GM19455 (cell line): ENCODE results near the gene KRTAP4-4.
"Not testable (repeated sequence)": the region's sequence is repeated elsewhere in the genome, so short reads cannot be mapped to it uniquely, and the experiment has no call there.

ENCODE experiments used
- ATAC-seq: cut with Tn5 transposase; IDR thresholded peaks from one replicate; pipeline ENCODE4 v1.9.1; 2021; ENCODE audit not compliant: unreplicated experiment

The KRTAP4-4 gene

DNA sequence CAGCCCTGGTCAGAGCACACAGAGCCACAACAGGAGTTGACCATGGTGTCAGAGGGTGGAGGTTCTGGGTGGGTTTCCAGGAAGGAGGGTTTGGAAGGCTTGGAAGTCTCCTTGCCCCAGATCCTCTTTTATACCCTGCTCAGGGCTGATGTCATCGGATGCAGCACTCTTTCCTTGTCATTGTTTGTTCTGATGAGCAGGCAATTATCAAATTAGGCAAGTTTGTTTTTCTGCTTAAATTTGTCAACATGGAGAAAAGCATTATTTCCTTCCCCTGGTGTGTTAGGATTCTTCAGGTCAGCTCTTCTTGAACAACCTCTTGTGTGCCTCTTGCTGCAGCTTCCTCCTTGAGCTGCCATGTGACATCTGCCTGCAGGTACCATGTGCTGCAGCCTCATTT is at the start of gene KRTAP4-4:
Gene KRTAP4-4, minus strand, starts transcription at position 101 of the 400 bp plus-strand sequence. Its CDS starts 57 bp downstream, at position 44.
- no peak for ATAC-seq

DNA sequence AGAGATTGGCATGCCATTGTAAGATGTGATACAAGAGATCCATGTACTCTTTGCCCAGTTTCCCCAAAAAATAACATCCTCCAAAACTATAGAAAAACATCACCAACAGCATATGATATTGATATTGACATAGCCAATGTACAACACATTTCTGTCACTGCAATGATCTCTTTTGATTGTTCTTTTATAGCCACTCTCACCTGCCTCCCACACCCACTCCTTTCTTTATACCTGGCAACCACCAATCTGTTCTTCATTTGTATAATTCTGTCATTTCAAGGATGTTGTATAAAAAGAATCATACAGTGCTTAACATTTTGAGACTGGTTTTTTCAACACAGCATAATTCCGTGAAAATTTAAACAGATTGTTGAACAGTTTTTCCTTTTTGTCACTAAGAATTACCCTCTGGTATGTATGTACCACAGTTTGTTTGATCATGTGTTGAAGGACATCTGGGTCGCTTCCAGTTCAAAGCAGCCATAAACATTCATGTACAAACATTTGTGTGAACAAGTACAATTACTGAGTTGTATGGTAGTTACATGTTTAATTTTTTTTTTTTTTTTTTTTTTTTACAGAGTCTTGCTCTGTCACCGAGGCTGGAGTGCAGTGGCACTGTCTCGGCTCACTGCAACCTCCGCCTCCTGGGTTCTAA is 39.0 kb upstream of the KRTAP4-4 start:
- no peak for ATAC-seq

DNA sequence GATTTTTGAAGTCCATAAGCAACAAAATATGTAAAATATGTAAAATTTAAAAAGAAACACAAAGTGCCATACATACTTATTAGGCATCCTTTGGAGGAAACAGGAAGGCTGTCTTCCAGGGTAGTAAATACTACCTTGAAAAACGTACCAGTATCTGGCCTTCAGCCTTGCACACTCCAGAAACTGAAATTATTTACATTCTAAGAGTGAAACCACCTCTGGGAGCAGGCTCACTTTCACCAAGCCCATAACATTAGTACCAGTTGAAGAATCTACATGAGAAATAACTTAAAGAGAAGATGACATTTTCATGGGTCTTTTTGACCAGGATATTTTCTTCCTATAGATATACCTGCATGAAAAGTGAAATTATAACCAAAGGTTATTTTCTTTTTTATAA is 35.5 kb upstream of the KRTAP4-4 start:
- ATAC-seq = no peak

DNA sequence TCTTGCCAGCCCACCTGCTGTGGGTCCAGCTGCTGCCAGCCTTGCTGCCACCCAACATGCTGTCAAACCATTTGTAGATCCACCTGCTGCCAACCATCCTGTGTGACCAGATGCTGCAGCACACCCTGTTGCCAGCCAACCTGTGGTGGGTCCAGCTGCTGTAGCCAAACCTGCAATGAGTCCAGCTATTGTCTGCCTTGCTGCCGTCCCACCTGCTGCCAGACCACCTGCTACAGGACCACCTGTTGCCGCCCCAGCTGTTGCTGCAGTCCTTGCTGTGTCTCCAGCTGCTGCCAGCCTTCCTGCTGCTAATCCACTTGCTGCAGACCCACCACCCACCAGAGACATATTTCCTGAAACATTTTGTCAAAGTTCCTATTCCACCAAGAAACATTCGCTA is 29.8 kb upstream of the KRTAP4-4 start:
- ATAC-seq = no peak

DNA sequence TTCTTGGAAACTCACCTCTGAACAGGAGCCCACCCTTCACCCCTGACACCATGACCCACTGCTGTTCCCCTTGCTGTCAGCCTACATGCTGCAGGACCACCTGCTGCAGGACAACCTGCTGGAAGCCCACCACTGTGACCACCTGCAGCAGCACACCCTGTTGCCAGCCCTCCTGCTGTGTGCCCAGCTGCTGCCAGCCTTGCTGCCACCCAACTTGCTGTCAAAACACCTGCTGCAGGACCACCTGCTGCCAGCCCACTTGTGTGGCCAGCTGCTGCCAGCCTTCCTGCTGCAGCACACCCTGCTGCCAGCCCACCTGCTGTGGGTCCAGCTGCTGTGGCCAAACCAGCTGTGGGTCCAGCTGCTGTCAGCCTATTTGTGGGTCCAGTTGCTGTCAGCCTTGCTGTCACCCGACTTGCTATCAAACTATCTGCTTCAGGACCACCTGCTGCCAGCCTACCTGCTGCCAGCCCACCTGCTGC is 29.3 kb upstream of the KRTAP4-4 start, which contains the start of gene KRTAP9-1:
Gene KRTAP9-1, plus strand, starts transcription at position 51 of the 482 bp plus-strand sequence. Its CDS starts 0 bp downstream, at position 51.
- not testable (repeated sequence) for ATAC-seq

DNA sequence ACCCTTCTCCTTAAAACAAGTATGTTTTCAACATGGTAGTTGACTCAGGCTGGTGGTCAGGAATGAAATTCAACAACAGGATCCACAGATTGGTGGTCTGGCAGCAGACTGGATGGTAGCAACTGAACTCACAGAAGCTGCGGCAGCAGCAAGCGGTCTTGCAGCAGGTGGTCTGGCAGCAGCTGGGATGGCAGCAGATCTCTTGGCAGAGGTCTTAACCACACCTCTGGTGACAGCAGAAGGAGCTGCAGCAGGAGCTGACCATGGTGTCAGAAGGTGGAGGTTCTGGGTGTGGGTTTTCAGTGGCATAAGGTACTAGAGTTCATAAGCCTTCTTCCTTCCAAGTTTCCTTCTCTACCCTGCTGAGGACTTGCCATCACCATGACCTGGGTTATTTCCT is 26.3 kb upstream of the KRTAP4-4 start:
- ATAC-seq = no peak

DNA sequence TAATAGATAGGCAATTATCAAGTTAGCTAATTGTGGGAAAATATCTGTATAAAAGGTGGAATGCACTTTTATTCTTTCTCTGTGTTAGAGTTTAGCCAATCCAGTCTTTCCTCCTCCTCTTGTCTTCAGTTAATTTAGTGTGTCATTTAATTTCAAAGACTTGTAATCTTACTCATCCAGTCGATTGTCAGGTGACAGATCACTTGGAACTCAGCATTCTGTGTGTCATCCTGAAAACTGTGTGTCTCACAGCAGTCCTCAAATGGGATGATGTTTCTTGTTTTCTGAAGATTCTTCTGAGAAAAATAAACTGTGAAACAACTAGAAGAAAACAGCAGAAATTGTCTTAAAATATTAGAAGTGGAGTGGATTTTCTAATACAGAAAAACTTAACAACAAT is 24.5 kb upstream of the KRTAP4-4 start:
- ATAC-seq = no peak

DNA sequence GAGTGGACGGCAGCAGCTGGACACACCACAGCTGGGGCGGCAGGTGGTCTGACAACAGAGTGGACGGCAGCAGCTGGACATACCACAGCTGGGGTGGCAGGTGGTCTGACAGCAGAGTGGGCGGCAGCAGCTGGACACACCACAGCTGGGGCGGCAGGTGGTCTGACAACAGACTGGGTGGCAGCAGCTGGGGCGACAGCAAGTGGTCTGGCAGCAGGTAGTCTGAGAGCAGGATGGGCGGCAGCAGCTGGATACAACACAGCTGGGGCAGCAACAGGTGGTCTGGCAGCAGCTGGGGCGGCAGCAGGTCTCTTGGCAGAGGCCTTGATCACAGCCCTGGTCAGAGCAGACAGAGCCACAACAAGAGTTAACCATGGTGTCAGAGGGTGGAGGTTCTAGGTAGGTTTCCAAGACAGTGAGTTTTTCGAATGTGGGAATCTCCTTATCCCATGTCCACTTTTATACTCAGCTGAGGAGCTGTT is 24.0 kb upstream of the KRTAP4-4 start, which contains the start of gene KRTAP4-1:
Gene KRTAP4-1, minus strand, starts transcription at position 432 of the 482 bp plus-strand sequence. Its CDS starts 57 bp downstream, at position 375.
- no peak for ATAC-seq

DNA sequence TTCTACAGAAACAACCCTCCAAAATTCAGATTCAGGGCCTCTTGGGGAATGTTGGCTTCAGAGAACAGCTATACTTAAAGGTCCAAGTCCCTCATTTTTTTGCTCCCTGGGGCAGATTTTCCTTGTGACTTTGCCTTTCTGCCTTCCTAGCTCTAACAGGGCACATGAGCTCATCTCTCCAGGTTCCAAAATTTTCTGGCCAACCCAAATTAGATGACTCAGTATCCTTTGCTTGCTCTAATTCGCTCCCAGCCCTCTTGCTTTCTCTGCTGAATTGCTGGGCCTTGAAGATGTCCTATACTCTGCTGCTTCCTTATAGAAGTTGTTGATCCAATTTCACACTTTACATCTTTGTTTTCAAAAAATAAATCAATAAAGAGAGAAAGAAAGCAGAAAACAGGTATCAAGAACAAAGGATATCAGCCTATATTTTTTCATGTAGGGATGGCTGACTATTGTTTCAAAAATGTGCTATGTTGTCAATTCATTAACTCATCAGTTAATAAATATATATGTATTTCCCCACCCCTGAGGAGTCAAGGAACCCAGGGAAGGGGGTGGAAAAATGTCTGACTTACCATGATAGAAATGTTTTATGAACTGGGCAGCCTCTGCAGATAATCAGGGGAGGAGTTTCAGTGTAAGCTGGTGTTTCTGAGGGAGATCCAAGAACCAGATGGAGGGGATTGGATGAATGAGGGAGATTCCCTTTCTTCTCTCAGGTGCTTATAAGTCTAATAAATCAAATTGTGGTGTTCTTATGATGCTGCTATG is 18.5 kb upstream of the KRTAP4-4 start:
- no peak for ATAC-seq

DNA sequence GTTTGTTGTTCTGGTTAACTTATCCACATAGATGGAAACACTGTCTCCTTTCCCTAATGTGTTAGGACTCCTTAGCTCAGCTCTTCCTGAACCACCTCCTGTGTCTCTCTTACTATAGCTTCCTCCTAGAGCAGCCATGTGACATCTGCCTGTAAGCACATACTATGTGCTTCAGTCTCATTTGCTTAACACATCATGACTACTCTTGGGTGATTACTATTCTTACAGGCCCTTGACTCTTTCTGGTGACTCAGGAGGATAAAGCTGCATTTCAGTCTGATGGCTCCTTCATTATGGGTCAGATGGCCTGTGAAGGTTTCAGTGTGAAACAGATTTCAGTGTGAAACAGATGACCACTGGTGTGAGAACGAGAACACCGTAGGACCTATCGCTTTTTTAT is 17.8 kb upstream of the KRTAP4-4 start:
- no peak for ATAC-seq

DNA sequence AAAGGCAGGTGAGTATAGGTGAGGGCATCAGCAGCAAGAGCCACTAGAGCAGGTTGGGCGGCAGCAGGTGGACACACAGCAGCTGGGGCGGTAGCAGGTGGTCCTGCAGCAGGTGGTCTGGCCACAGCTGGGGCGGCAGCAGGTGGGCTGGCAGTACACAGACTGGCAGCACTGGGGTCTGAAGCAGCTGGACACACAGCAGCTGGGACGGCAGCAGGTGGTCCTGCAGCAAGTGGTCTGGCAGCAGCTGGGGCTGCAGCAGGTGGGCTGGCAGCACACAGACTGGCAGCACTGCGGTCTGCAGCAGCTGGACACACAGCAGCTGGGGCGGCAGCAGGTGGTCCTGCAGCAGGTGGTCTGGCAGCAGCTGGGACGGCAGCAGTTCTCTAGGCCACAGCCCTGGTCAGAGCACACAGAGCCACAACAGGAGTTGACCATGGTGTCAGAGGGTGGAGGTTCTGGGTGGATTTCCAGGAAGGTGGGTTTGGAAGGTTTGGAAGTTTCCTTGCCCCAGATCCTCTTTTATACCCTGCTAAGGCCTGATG is 17.3 kb upstream of the KRTAP4-4 start, which contains the start of gene KRTAP4-2:
Gene KRTAP4-2, minus strand, starts transcription at position 495 of the 545 bp plus-strand sequence. Its CDS starts 57 bp downstream, at position 438.
- ATAC-seq = no peak

DNA sequence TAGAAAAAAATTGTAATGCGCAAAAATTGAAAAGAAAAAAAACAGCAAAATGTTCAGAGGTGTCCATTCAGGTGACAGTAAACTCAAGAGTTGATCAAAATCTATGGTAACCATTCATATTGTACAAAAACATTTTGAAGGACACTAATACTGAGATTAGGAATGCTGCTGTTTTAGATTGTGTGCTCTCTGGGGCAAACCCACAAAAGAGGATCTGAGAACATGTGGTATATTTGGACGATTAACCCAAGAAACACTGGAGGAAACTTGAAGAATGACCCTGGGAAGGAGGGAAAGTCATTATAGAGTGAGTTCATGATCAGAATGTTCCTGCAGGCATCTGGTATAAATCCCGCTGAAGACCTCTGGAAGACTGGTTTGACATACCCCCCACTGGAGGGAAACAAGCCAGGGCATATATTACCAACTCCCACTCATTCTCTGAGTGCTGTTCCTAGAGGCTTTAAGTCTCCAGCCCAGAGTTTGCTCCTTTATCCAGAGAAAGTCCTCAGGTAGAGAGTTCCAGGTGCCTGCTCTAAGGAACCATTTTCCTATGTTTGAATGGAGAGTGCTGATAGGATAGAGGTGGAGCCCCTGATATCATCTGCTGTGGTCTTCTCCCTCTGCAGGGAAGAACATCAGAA is 16.3 kb upstream of the KRTAP4-4 start:
- no peak for ATAC-seq

DNA sequence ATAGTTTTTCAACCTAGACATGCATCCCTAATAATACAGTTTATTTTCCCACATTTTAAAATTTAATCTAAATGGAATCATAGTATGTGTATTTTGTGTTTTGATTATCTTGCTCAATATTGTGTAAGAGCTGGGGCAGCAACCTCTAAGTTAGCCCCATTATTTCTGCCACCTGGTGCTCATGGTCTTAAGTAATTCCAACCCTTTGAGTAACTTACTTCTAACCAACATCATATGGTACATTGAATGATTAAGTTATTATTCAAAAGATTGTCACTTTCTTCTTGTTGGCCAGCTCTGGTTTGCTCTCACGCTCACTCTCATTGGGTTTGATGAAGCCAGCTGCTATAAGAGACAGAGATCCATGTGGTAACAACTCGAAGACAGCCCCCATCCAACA is 11.3 kb upstream of the KRTAP4-4 start:
- no peak for ATAC-seq

DNA sequence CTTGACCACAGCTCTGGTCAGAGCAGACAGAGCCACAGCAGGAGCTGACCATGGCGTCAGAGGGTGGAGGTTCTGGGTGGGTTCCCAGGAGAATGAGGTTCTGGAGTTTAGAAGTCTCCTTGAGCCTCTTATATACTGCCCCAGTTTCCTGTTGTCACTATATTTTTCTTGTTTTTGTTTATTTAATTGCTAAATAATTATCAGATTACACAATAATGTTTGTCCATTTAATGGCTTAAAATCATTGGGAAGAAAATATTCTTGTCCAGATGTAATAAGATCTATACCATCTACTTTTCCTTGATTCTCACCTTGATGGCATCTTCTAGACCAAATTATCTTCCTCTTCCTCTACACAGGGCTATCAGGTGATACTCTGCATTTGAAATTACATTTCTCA is 7.6 kb upstream of the KRTAP4-4 start, which contains the start of gene KRTAP4-3:
Gene KRTAP4-3, minus strand, starts transcription at position 101 of the 400 bp plus-strand sequence. Its CDS starts 49 bp downstream, at position 52.
- no peak for ATAC-seq

DNA sequence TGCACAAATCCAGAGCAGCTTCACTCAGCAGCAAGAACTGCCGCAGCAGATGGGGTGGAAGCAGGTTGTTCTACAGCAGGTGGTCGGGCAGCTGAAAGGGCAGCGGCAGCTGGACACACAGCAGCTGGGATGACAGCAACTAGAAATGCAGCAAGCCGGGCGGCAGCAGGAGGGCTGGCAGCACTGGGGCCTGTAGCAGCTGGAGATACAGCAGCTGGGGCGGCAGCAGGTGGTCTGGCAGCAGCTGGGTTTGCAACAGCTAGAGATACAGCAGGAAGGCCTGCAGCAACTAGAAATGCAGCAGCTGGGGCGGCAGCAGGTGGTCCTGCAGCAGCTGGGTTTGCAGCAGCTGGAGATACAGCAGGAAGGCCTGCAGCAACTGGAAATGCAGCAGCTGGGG is 7.0 kb upstream of the KRTAP4-4 start:
- no peak for ATAC-seq

DNA sequence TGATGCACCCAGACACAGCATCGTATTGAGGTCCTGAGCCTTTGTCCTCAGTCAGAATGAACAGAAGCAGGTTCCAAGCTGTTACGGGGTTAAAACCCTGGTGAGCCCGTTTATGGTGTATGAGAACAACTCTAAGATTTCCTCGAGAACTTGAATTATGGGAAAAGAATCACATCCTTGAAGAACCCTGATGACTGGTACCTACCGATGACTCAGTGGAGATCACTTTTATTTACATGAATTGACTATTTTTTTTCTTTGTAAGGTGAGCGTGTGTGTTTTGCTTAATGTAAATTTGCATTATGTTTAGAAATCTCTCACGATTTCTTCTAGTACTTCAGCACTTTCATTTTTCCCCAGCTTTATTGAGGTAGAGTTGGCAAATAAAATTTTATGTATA is 3.3 kb upstream of the KRTAP4-4 start:
- ATAC-seq = no peak

DNA sequence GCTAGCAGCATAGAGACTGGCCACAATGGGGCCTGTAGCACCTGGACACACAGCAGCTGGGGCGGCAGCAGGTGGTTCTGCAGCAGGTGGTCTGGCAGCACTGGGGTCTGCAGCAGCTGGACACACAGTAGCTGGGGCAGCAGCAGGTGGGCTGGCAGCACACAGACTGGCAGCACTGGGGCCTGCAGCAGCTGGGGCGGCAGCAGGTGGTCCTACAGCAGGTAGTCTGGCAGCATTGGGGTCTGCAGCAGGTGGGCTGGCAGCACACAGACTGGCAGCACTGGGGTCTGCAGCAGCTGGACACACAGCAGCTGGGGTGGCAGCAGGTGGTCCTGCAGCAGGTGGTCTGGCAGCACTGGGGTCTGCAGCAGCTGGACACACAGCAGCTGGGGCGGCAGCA is 358 bp downstream of the KRTAP4-4 start:
- ATAC-seq = not testable (repeated sequence)

DNA sequence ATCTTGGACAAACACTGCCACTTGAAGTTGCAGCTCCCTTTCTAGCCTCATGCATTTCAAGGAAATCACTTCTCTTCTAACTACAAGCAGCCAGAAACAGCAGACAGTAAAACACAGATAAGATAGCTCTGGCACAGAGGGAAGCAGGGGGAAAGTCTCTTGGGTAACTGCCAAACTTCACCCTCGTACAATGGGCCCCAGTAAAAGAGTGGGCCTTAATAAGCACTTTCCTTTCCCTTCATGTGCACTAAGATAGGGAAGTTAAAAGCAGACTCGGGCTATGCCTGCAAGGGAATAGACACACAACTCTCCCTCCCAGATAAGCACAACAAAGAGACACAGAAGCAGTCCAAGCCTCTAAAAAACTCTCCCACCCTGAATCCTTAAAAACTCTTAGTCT is 6.7 kb downstream of the KRTAP4-4 start:
- no peak for ATAC-seq

DNA sequence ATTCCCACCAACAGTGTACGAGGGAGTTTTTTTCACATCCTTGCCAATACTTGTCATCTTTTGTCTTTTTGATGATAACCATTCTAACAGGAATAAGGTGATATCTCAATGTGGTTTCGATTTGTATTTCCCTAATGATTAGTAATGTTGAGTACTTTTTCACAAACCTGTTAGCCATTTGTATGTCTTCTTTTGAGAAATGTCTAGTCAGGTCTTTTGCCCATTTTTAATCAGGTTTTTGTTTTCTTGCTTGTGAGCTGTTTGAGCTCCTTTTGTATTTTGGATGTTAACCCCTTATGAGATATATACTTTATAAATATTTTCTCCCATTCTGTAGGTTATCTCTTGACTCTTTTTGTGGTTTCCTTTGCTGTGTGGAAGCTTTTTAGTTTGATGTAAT is 9.0 kb downstream of the KRTAP4-4 start:
- ATAC-seq = no peak

DNA sequence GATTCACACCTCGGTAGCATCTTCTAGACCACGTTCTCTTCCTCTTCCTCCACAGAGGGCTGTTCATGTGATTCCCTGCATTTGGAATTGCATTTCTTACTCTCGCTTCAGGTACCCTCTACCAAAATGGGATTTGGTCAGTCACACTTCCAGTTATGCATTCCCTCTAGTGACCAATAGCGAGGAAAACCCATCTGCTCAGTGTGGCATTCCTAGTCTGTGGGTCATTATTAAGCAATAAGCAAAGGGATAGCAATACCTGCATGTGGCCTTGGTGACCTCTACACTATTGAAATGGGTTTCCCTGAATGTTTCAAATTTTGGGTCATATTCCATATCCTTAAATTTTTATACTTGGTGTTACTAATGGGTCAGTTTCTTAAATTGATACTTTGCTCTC is 10.5 kb downstream of the KRTAP4-4 start:
- no peak for ATAC-seq

DNA sequence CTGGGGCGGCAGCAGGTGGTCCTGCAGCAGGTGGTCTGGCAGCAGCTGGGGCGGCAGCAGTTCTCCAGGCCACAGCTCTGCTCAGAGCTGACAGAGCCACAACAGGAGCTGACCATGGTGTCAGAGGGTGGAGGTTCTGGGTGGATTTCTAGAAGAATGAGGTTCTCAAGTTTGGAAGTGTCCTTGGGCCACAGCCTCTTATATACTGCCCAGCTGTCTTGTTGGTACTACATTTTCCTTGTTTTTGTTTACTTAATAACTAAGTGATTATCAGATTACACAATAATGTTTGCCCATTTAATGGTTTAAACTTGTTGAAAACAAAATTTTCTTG is 10.9 kb downstream of the KRTAP4-4 start, which contains the start of gene KRTAP4-5:
Gene KRTAP4-5, minus strand, starts transcription at position 174 of the 334 bp plus-strand sequence. Its CDS starts 58 bp downstream, at position 116.
- no peak for ATAC-seq
